ENCODE results near the gene HIVEP3.

DNA sequence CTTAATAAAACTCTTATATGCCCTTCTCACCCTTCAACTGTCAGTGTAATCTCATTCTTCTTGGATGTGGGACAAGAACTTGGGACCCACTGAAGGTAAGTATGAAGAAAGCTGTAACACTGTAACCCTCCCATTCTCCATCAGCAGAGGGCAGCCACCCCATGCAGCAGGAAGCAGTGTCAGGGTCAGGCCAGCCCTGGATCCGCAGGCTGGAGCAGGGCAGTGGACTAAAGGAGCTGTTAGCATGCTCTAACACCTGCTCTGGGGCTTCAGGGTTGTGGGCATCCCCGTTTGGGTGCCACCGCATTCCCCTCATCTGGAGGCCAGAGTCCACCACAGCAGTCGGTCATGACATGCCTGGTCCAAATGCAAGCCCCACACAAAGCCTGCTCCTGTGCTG, 156.5 kb downstream of the HIVEP3 start:
- no peak for TF ChIP-seq POLR2A (IDR thresholded peaks at IDR 0.05; ENCODE audit: extremely low read depth, insufficient read length)
- TF ChIP-seq, protein P1, sequence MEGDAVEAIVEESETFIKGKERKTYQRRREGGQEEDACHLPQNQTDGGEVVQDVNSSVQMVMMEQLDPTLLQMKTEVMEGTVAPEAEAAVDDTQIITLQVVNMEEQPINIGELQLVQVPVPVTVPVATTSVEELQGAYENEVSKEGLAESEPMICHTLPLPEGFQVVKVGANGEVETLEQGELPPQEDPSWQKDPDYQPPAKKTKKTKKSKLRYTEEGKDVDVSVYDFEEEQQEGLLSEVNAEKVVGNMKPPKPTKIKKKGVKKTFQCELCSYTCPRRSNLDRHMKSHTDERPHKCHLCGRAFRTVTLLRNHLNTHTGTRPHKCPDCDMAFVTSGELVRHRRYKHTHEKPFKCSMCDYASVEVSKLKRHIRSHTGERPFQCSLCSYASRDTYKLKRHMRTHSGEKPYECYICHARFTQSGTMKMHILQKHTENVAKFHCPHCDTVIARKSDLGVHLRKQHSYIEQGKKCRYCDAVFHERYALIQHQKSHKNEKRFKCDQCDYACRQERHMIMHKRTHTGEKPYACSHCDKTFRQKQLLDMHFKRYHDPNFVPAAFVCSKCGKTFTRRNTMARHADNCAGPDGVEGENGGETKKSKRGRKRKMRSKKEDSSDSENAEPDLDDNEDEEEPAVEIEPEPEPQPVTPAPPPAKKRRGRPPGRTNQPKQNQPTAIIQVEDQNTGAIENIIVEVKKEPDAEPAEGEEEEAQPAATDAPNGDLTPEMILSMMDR (IDR thresholded peaks at IDR 0.05; ENCODE audit: low read depth, low read length) = no peak
- TF ChIP-seq, protein P2, sequence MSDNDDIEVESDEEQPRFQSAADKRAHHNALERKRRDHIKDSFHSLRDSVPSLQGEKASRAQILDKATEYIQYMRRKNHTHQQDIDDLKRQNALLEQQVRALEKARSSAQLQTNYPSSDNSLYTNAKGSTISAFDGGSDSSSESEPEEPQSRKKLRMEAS (IDR thresholded peaks at IDR 0.05; ENCODE audit: low read depth, low read length) = no peak
- TF ChIP-seq MYC (IDR thresholded peaks at IDR 0.05; ENCODE audit: low read depth, low read length) = no peak
